Middle frontal gyrus (tissue), 1 donor: ENCODE results near the gene SLC29A2.
"Not testable (repeated sequence)": the region's sequence is repeated elsewhere in the genome, so short reads cannot be mapped to it uniquely, and the experiment has no call there.

Source experiments
- DNase-seq: peaks from one replicate; pipeline ENCODE4 v3.0.0-alpha.2; 2015; ENCODE audit warnings: low spot score; ENCODE audit errors: extremely low spot score

Gene SLC29A2

GRCh38 chr11:66350560-66351235 is 20.9 kb downstream of the SLC29A2 start:
- DNase-seq = not testable (repeated sequence)

DNA sequence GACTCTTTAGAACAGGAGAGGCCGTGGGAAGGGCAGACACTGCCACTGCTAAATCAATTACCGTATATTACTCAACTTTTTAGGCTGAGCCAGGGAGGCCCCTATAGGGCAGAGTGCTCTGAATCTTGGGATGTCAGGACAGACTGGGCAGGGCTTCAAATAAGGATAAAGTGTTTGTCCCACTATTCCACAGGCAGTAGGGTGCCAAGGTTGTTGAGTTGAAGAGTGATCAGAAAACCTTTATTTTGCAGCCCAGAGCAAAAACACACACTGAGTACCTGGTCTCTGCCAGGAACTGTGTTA is 22.5 kb downstream of the SLC29A2 start:
- no peak for DNase-seq

- peak; percentile 73 for DNase-seq
Observed at GRCh38 chr11:66347425-66348276, 23.9 kb downstream of the SLC29A2 start, which contains the start of gene B4GAT1. TSS of gene B4GAT1 (minus strand) at chr11:66347629. CDS start at chr11:66347545, 84 bp downstream.

GRCh38 chr11:66346476-66347424 is 24.8 kb downstream of the SLC29A2 start:
- no peak for DNase-seq

DNA sequence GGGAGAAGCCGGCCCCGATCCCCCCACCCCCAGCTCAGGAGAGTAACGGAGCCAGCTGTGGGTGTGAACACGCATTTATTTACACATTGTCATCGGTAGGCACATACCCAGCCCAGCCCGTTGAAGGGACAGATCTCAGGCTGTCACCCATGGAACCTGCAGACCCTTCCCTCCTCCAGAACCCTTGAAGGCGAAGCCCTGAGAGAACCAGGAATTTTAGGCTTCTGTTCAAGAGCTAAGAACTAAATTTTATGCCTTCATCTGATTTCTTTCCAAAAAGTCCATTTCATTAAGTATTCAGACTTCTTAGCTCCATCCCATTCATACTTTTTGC is 26.3 kb downstream of the SLC29A2 start:
- DNase-seq = no peak

DNA sequence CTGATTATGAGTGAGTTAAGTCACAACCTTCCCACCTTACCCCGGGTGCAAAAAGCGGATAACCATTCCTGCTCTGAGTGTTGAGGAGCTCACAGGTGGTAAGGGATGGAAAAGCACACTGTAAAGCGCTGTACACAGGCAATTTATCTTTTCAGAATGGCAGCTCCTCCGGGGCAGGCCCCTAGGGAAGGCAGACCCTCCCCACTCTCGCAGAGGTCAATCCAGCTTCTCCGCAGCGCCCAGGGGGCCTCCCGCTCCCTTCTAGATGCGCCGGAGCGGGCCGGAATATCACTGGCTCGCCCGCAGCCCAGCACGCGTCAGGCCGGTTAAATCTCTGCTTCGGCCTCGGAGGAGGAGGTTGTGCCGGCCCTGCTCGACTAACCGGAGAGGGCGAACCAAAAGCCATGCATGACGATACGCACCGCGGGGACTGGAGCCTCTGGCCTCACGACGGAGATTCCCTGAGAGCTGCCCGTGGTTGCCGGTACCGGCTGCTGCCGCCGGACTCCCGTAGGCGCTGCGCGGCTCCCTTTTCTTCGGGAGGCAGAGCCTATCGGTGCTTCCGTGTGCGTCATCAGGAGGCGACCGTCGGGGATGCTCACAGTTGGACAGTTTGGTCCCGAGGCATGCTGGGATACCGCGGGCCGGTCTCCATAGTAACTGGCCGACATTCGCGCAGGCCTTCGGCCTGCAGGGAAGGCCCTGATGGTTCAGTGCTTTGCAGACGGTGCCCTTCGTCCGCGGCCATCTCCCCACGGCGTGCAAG is 26.8 kb downstream of the SLC29A2 start, which contains the start of gene BRMS1:
Gene BRMS1 (minus strand): TSS at position 555 of the 766 bp plus-strand sequence. CDS start 2,870 bp downstream, outside the sequence.
- peak; percentile 93 for DNase-seq

DNA sequence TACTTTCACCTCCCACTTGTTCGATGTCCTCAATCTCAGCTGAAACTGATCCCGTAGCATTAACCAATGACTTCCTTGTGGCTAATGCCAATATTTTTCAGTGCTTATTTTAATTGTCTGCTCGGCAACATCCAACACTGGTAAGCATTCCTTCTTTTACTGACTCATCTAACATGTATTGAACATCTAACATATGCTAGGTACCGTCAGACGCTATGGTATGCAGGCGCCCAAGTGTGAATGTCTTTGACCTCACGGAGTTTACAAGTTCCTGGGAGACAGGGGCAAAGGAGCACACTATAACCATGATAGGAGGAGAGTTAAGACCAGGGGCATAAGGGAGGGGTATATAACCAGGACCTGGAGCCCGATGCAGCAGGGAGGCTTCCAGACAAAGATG is 28.4 kb downstream of the SLC29A2 start:
- no peak for DNase-seq

DNA sequence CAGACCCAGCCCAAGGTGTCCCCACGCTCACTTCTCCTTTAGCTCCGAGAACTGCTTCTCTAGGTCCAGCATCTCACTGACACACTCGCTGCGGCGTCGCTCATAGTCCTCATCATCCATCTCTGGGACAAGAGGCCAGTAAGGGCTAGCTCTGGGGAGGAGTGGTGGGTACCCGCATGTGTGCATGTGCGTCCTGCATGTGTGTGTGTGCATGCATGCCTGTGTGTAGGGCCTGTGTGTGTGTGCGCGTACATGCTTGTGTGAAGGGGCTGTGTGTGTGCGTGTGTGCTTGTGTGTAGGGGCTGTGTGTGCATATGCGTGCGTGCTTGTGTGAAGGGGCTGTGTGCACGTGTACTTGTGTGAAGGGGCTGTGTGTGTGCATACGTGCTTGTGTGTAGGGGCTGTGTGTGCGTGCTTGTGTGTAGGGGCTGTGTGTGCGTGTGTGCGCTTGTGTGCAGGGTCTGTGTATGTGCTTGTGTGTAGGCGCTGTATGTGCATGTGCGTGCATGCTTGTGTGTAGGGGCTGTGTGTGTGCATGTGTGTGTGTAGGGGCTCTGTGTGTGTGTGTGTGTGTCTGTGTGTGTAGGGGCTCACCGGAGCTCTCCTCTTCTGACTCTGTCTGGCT is 29.9 kb downstream of the SLC29A2 start:
- no peak for DNase-seq

DNA sequence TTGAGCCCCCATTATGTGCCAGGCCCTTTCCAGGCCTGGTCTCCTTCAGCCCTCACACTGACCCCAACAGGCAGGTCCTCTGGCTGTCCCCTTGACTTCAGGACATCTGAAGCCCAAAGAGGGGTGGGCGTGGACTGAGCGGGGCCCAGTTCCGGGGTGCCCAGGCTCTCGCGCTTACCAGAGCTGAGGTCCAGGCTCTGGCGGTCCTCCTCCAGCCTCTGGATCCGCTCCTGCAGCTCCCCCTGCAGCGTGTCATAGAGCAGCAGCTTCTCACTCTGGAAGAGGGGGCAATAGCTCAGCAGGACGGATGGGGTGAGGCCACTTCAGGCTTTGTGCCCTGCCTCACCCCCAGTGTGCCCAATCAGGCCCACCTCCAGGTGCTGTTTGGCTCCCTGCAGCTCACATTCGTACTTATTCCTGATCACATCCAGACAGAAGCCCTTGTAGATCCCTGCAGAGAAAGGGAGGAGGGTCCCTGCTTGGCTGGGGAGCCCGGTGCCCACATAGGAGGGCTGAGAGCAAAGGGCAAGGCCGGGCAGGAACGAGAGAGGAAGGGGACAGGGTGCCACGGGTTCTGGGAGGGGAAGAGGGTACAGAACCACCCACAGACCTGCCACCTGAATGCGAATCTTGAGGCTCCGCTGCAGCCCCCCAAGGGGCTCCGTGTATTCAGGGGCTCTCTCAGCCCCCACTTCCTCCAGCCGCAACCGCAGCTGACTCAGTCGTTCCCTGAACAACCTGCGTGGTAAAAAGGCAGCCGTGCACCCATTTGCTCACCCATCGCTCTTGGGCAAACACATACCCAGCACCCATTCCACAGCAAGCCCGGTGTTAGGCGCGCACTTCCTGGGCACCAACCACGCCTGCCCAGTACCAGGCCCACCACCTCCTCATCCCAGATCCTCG is 30.7 kb downstream of the SLC29A2 start:
- DNase-seq = no peak

DNA sequence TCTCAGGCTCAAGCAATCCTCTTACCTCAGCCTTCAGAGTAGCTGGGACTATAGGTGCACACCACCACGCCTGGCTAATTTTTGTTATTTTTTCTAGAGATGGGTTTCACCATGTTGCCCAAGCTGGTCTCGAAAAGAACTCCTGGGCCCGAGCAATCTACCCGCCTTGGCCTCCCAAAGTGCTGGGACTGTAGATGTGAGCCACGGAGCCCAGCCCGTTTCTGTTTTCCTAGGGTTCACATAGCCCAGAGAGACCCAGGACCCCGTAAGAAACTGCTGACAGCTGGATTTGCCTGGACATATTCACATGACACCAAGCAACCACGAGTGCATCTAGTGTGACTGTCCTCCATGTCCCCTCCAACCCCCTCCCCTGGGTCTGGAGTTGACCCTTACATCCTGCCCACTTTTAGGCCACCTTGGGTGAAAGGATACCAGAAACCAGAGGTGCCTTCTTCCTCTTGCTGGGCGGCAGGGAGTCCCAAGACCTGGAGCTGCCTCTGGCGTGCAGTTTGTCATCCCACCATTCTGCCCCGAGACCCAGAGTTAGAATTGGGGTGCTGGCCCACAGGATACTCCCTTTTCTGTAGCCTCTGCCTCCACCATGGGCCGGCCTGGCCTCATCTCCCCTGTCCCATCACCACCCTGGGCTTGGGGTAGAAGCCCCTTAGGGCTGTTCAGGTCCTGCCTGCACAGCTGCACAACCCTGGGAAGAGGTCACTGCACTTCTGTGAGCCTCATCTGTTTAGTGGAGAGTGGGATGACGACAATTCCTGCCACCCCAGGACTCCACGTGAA is 31.7 kb downstream of the SLC29A2 start:
- no peak for DNase-seq

- DNase-seq = no peak
Observed at GRCh38 chr11:66339162-66339675, 32.3 kb downstream of the SLC29A2 start.

GRCh38 chr11:66338276-66339161 is 33.0 kb downstream of the SLC29A2 start:
- no peak for DNase-seq

DNA sequence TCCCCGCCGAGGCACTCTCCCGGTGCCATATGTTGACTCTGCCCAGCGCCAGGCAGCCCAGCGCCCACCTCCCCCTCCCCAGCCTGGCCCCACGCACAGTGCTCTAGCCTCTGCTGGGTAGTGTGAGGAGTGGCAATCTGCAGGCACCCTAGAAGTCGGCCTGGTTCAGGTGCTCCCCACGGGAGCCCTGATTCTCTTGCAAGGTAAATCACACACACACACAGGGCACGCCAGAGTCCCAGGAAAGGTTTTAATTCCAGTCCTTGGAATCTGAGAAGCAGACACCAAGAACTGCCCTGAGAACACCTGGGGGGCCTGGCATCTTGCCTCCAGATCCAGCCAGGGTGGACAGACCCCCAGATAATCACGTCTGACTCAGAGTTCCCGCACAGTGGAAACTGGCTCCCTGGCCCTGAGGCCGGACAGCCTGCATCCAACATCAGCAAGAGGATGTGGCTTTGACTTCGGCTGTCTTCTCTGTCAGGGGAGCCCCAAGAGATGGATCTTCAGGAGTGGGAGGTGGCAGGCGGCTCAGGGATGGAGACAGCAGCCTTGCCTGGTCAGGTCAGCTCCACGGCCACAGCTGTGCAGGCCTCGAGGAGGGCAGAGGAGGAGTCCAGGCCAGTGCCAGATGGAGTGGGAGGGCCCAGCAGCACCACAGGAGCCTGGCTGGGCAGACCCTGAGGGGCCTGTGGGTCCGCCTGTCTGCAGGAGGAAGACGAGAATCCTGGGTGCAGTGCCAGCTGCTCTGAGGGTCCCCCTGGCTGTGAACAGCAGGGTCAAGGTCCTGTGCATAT is 34.3 kb downstream of the SLC29A2 start:
- DNase-seq = no peak

- peak; percentile 76 for DNase-seq
Observed at GRCh38 chr11:66336234-66337102, 35.1 kb downstream of the SLC29A2 start, which contains the start of gene RIN1. TSS of gene RIN1 (minus strand) at chr11:66336434. CDS start at chr11:66336402, 32 bp downstream.

- no peak for DNase-seq
Observed at GRCh38 chr11:66335531-66336233, 35.9 kb downstream of the SLC29A2 start.
